Bronchial epithelial cell (primary cell): Measurements from ENCODE around the gene SLC4A3. TPM values are rescaled to one million over a fixed set of nuclear protein-coding genes. Genes with fewer than 3 reads are reported as not detected.

Source experiments
- DNase-seq: peaks from one replicate; pipeline ENCODE4 v3.0.0-alpha.2; 2010; ENCODE audit warnings: low read depth
- FAIRE-seq: peaks from 2 replicates; lab custom pipeline; 2011; peaks lifted over from hg19 to GRCh38; lab: Jason Lieb, UNC
- H3K27me3 ChIP-seq: 2 replicates; pipeline ENCODE4 v1.5.1; 2011; ENCODE audit warnings: low read length; ENCODE audit not compliant: control insufficient read depth, insufficient read depth
- H3K36me3 ChIP-seq: 2 replicates; pipeline ENCODE4 v1.5.1; 2011; ENCODE audit warnings: low read length; ENCODE audit not compliant: control insufficient read depth, insufficient read depth
- H3K4me3 ChIP-seq: 2 replicates; pipeline ENCODE4 v1.5.1; 2011; ENCODE audit warnings: mild to moderate bottlenecking, low read depth, low read length, control low read depth
- total RNA-seq: library from RNA; depleted of rRNA; stranded (reverse); fragments of >200 nt; gene quantifications from 2 replicates; pipeline ENCODE4 v1.2.1, GENCODE V29; 2014
- TF ChIP-seq, protein P1 (sequence below): IDR thresholded peaks from 2 replicates; pipeline ENCODE4 v1.5.1; 2011; ENCODE audit warnings: mild to moderate bottlenecking, moderate library complexity, low read length, control low read depth, inconsistent platforms; ENCODE audit not compliant: insufficient read depth, severe bottlenecking

Gene SLC4A3
- total RNA-seq, 1 donor from 2014 or later, result 1.6 TPM

DNA sequence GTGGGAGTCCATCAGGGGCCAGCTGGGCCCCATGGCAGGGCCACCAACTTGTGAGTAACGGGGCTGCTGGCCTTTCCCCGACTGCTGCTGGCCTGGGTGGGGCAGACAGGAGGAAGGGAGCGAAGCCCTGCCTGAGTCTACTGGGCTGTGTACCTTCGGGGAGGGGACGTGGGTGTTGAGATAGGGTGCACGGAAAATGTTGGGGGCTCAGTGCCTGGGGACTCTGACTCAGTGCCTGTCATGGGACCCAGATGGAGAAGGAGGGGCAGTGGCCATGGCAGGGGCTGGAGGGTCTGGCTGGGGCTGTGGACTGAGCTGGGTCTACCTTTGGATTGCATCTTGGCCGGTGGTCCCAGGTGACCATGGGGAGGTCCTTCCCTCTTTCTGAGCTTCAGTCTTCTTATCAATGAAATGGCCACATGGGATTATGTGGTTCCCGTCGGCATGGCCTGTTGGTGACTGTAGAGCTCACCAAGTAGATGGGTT, 4.0 kb downstream of the SLC4A3 start:
- no peak for DNase-seq
- H3K36me3 ChIP-seq, result peaks cover 3% of the 10 kb centered on the region
- no peak for FAIRE-seq
- H3K4me3 ChIP-seq, result no peak overlapping the region
- TF ChIP-seq, protein P1, sequence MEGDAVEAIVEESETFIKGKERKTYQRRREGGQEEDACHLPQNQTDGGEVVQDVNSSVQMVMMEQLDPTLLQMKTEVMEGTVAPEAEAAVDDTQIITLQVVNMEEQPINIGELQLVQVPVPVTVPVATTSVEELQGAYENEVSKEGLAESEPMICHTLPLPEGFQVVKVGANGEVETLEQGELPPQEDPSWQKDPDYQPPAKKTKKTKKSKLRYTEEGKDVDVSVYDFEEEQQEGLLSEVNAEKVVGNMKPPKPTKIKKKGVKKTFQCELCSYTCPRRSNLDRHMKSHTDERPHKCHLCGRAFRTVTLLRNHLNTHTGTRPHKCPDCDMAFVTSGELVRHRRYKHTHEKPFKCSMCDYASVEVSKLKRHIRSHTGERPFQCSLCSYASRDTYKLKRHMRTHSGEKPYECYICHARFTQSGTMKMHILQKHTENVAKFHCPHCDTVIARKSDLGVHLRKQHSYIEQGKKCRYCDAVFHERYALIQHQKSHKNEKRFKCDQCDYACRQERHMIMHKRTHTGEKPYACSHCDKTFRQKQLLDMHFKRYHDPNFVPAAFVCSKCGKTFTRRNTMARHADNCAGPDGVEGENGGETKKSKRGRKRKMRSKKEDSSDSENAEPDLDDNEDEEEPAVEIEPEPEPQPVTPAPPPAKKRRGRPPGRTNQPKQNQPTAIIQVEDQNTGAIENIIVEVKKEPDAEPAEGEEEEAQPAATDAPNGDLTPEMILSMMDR, result no peak
- no peaks in the 10 kb centered on the region for H3K27me3 ChIP-seq

GRCh38 chr2:219631904-219632759, 4.7 kb downstream of the SLC4A3 start:
- no peak for FAIRE-seq
- Histone ChIP-seq H3K36me3 (peaks cover 3% of the 10 kb centered on the region), H3K4me3 (no peak overlapping the region), H3K27me3 (no peaks in the 10 kb centered on the region)
- no peak for DNase-seq
- TF ChIP-seq, protein P1, result no peak

DNA sequence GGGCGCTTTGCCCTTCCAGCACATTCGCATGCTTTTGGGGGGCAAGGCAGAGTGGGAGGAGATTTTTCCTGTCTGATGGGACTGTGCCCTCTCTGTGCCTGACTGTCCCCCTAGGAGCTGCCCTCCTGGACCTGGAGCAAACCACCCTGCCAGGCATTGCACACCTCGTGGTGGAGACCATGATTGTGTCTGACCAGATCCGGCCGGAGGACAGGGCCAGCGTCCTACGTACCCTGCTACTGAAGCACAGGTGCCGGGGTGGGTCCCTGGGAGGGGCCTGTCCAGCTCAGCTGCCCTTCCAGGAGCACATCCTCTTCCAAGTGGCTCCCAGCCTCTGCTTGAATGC, 5.3 kb downstream of the SLC4A3 start:
- H3K36me3 ChIP-seq, result peaks cover 3% of the 10 kb centered on the region
- H3K27me3 ChIP-seq, result no peaks in the 10 kb centered on the region

DNA sequence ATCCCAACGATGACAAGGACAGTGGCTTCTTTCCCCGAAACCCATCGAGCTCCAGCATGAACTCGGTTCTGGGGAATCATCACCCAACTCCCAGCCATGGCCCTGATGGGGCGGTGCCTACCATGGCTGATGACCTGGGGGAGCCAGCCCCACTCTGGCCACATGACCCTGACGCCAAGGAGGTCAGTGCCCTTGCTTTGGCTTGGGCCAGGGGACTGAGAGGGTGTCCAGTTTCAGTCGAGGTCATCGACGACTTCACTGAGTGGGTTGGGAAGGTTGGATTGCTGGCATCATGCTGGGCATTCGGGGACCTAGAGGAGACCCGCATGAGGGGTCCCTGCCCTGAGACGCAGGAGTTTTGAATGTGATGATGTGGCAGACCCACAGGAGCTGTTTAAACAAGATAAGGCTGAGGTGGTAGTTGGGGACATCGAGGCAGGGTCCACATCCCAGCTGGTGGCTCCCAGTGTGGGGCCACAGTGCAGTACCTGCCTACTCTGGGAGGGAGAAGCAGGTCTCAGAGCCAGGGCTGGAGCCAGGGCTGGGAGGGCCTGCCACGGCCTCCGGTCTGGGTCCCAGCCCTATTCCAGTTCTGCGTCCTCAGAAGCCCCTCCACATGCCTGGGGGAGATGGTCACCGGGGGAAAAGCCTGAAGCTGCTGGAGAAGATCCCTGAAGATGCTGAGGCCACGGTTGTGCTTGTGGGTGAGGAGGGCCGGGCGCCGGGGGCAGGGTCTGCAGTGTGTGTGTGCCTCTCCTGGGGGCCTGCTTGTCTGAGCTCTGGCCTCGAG, 6.0 kb downstream of the SLC4A3 start:
- H3K27me3 ChIP-seq, result no peaks in the 10 kb centered on the region
- DNase-seq (no peak), FAIRE-seq (no peak)
- no peak overlapping the region for H3K4me3 ChIP-seq
- TF ChIP-seq, protein P1, result no peak
- H3K36me3 ChIP-seq, result peaks cover 4% of the 10 kb centered on the region

More for the DNA sequence above, 5.3 kb downstream of the SLC4A3 start:
- TF ChIP-seq, protein P1, result no peak
- H3K4me3 ChIP-seq, result no peak overlapping the region
- DNase-seq (no peak), FAIRE-seq (no peak)

DNA sequence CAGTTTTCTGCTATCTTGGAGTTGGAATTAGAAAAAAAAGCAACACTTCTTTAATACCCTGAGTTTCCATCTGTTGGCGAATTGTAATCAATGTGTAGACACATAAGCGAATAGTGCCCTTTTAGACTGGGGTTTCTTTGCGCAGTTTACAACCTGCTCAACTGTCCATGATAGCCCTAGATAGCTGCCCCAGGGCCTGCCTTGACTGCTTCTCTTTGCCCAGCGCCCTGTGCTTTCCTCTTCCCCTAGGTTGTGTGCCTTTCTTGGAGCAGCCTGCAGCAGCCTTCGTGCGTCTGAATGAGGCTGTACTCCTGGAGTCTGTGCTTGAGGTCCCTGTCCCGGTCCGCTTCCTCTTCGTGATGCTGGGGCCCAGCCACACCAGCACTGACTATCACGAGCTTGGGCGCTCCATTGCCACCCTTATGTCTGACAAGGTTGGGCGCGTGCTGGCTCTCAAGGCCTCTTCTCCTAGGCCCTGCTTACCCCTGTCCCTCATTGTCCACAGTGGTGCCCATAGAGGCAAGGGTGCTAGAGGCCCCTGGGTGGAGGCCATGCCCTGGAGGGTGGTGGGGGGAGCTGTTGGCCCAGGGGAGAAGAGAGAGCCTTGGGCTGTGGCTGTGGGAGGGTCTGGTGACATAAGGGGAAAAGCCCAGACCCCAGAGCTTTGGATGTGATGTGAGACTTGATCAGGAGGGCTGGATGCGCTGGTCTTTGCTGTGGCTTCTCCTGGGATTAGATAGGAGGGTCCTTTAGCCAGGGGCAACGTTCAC, 6.9 kb downstream of the SLC4A3 start:
- FAIRE-seq, result no peak

More for the DNA sequence above, 6.9 kb downstream of the SLC4A3 start:
- Histone ChIP-seq H3K4me3 (no peak overlapping the region), H3K27me3 (no peaks in the 10 kb centered on the region), H3K36me3 (peaks cover 4% of the 10 kb centered on the region)
- DNase-seq, result no peak
- TF ChIP-seq, protein P1, result no peak
